ENCODE results near the gene ACOD1.

DNA sequence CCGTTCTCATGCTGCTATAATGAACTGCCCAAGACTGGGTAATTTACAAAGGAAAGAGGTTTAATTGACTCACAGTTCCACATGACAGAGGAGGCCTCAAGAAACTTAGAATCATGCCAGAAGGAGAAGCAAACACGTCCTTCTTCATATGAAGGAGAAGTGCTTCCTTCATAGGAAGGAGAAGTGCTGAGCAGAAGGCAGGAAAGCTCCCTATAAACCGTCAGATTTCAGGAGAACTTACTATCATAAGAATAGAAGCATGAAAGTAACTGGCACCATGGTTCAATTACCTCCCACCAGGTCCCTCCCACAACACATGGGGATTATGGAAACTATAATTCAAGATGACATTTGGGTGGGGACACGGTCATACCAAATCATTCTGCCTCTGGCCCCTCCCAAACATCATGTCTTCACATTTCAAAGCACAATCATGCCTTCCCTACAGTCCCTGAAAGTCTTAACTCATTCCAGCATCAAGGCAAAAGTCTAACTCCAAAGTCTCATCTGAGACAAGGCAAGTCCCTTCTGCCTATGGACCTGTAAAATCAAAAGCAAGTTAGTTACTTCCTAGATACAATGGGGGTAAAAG is 10.6 kb downstream of the ACOD1 start:
- TF ChIP-seq TAF1 (CRISPR knock-in tag; IDR thresholded peaks at IDR 0.05) (no peak), POLR2AphosphoS2 (IDR thresholded peaks at IDR 0.05; ENCODE audit: low read depth, low read length) (no peak), EZH2 (conservative IDR thresholded peaks at IDR 0.05; ENCODE audit: low read depth, low read length) (no peak), MAFG (CRISPR knock-in tag; IDR thresholded peaks at IDR 0.05) (no peak), SNAPC2 (CRISPR knock-in tag; IDR thresholded peaks at IDR 0.05) (no peak), RNF2 (conservative IDR thresholded peaks at IDR 0.05; ENCODE audit: low read depth) (no peak), ZNF629 (CRISPR knock-in tag; conservative IDR thresholded peaks at IDR 0.05) (no peak)
- TF ChIP-seq, protein P1, sequence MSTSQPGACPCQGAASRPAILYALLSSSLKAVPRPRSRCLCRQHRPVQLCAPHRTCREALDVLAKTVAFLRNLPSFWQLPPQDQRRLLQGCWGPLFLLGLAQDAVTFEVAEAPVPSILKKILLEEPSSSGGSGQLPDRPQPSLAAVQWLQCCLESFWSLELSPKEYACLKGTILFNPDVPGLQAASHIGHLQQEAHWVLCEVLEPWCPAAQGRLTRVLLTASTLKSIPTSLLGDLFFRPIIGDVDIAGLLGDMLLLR (CRISPR knock-in tag; IDR thresholded peaks at IDR 0.05), result no peak
- TF ChIP-seq, protein P2, sequence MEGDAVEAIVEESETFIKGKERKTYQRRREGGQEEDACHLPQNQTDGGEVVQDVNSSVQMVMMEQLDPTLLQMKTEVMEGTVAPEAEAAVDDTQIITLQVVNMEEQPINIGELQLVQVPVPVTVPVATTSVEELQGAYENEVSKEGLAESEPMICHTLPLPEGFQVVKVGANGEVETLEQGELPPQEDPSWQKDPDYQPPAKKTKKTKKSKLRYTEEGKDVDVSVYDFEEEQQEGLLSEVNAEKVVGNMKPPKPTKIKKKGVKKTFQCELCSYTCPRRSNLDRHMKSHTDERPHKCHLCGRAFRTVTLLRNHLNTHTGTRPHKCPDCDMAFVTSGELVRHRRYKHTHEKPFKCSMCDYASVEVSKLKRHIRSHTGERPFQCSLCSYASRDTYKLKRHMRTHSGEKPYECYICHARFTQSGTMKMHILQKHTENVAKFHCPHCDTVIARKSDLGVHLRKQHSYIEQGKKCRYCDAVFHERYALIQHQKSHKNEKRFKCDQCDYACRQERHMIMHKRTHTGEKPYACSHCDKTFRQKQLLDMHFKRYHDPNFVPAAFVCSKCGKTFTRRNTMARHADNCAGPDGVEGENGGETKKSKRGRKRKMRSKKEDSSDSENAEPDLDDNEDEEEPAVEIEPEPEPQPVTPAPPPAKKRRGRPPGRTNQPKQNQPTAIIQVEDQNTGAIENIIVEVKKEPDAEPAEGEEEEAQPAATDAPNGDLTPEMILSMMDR (CRISPR knock-in tag; IDR thresholded peaks at IDR 0.05), result no peak
